WTC11 (cell line): ENCODE results near the gene EHBP1L1. TPM values are rescaled to one million over a fixed set of nuclear protein-coding genes. Genes with fewer than 3 reads are reported as not detected.
A peak's percentile ranks its signal among the peaks of the same experiment; 100 is the strongest.

ENCODE experiments used
- ATAC-seq: fragments of 200-7000 bp; cut with Tn5 transposase; 2 replicates; pipeline ENCODE4 v1.10.0; 2021; ENCODE audit warnings: mild to moderate bottlenecking, moderate library complexity
- CTCF ChIA-PET: fragments of 300-600 bp; sonication (Branson Sonifier 250); formaldehyde crosslinking; loops from one replicate; lab custom pipeline; 2021; ENCODE audit warnings: antibody characterized with exemption; lab: Charles Lee
- POLR2A ChIA-PET: fragments of 350-600 bp; sonication (Branson Sonifier 250); formaldehyde crosslinking; loops from one replicate; lab custom pipeline; 2021; ENCODE audit warnings: antibody characterized with exemption; lab: Charles Lee
- DNase-seq: peaks from one replicate; pipeline ENCODE4 v3.0.0; 2021; ENCODE audit warnings: low spot score
- H3K27ac Mint-ChIP-seq: 2 replicates; pipeline ENCODE4 v1.8.0; 2021; ENCODE audit warnings: mixed read lengths
- H3K27me3 Mint-ChIP-seq: 2 replicates; pipeline ENCODE4 v1.8.0; 2021; ENCODE audit warnings: low read depth, mild to moderate bottlenecking, moderate library complexity, mixed read lengths
- H3K36me3 Mint-ChIP-seq: 2 replicates; pipeline ENCODE4 v1.8.0; 2021; ENCODE audit warnings: mixed read lengths
- H3K4me1 Mint-ChIP-seq: 2 replicates; pipeline ENCODE4 v1.8.0; 2022; ENCODE audit warnings: mixed read lengths
- H3K4me3 Mint-ChIP-seq: 2 replicates; pipeline ENCODE4 v1.8.0; 2021; ENCODE audit warnings: mild to moderate bottlenecking, moderate library complexity, mixed read lengths
- H3K9me3 Mint-ChIP-seq: 2 replicates; pipeline ENCODE4 v1.8.0; 2021; ENCODE audit warnings: mixed read lengths
- AFF4 ChIP-seq: sonication (generic); formaldehyde crosslinking; IDR thresholded peaks from 2 replicates; pipeline ENCODE4 v1.8.1; 2023; ENCODE audit warnings: mild to moderate bottlenecking, missing genetic modification reagents, borderline replicate concordance
- ATF6 ChIP-seq: sonication (generic); formaldehyde crosslinking; IDR thresholded peaks from 2 replicates; pipeline ENCODE4 v1.8.1; 2023; ENCODE audit warnings: mild to moderate bottlenecking, missing genetic modification reagents
- CDX4 ChIP-seq: fragments of 250-450 bp; sonication (Bioruptor Pico); IDR thresholded peaks from 2 replicates; pipeline ENCODE4 v1.9.0; 2021; ENCODE audit warnings: moderate library complexity, mild to moderate bottlenecking, inconsistent platforms, borderline replicate concordance
- CREB1 ChIP-seq: sonication (generic); formaldehyde crosslinking; IDR thresholded peaks from 2 replicates; pipeline ENCODE4 v1.8.0; 2023; ENCODE audit warnings: mild to moderate bottlenecking, missing genetic modification reagents
- E2F1 ChIP-seq: sonication (generic); formaldehyde crosslinking; IDR thresholded peaks from 2 replicates; pipeline ENCODE4 v1.8.0; 2022; ENCODE audit warnings: mild to moderate bottlenecking, missing genetic modification reagents
- ERG ChIP-seq: fragments of 250-450 bp; sonication (Bioruptor Pico); IDR thresholded peaks from 2 replicates; pipeline ENCODE4 v1.8.0; 2021; ENCODE audit warnings: mild to moderate bottlenecking
- ETV6 ChIP-seq: sonication (generic); formaldehyde crosslinking; IDR thresholded peaks from 2 replicates; pipeline ENCODE4 v1.8.1; 2022; ENCODE audit warnings: mild to moderate bottlenecking, missing genetic modification reagents
- IRF2 ChIP-seq: sonication (generic); formaldehyde crosslinking; IDR thresholded peaks from 2 replicates; pipeline ENCODE4 v1.8.0; 2022; ENCODE audit warnings: low read depth, missing genetic modification reagents, borderline replicate concordance
- KAT7 ChIP-seq: sonication (generic); formaldehyde crosslinking; IDR thresholded peaks from 2 replicates; pipeline ENCODE4 v1.8.1; 2023; ENCODE audit warnings: missing genetic modification reagents, mild to moderate bottlenecking, borderline replicate concordance
- MLX ChIP-seq: sonication (generic); formaldehyde crosslinking; IDR thresholded peaks from 2 replicates; pipeline ENCODE4 v1.8.1; 2023; ENCODE audit warnings: mild to moderate bottlenecking, missing genetic modification reagents, moderate library complexity
- NFE2L1 ChIP-seq: sonication (generic); formaldehyde crosslinking; IDR thresholded peaks from 2 replicates; pipeline ENCODE4 v1.8.1; 2023; ENCODE audit warnings: missing genetic modification reagents
- NR1H2 ChIP-seq: sonication (generic); formaldehyde crosslinking; IDR thresholded peaks from 2 replicates; pipeline ENCODE4 v1.9.0; 2021; ENCODE audit warnings: mild to moderate bottlenecking, moderate library complexity, missing genetic modification reagents
- PRRX2 ChIP-seq: fragments of 250-450 bp; sonication (Bioruptor Pico); IDR thresholded peaks from 2 replicates; pipeline ENCODE4 v1.8.0; 2021; ENCODE audit warnings: mild to moderate bottlenecking
- SP1 ChIP-seq: sonication (generic); formaldehyde crosslinking; conservative IDR thresholded peaks from 2 replicates; pipeline ENCODE4 v1.8.1; 2022; ENCODE audit warnings: missing genetic modification reagents
- total RNA-seq: library from RNA; stranded (reverse); gene quantifications from 3 replicates; pipeline ENCODE4 v1.2.3, GENCODE V29; 2021

The EHBP1L1 gene
- total RNA-seq, 1 experiment from 2014 or later = 11.8 TPM

- H3K4me1 Mint-ChIP-seq = peaks cover 49% of the 10 kb centered on the region
- H3K27me3 Mint-ChIP-seq = peaks cover 67% of the 10 kb centered on the region
- H3K4me3 Mint-ChIP-seq = peak overlapping the region; percentile 52
- ChIA-PET POLR2A (interaction anchor here (1.1 to 1.5 kb wide), 4 partner anchors 14 to 55 kb away, joined by 3 to 4 read pairs (median 3); partner anchors contain the start of genes MALAT1 and ZNRD2), CTCF (interaction anchor here (1.1 to 5.8 kb wide), 10 partner anchors 14 to 158 kb away, joined by 3 to 171 read pairs (median 6); partner anchors contain the start of genes FAM89B, KAT5, SIPA1 and ZNRD2)
- H3K36me3 Mint-ChIP-seq = no peaks in the 10 kb centered on the region
- ATAC-seq (no peak), DNase-seq (no peak)
- no peak for TF ChIP-seq E2F1 (CRISPR knock-in tag)
- TF ChIP-seq NFE2L1 (CRISPR knock-in tag) = no peak
- TF ChIP-seq SP1 (CRISPR knock-in tag) = no peak
- no peak for TF ChIP-seq CREB1
- no peak for TF ChIP-seq NR1H2 (CRISPR knock-in tag)
- TF ChIP-seq ERG = no peak
- TF ChIP-seq AFF4 (CRISPR knock-in tag) = no peak
- no peak for TF ChIP-seq PRRX2 (CRISPR knock-in tag)
- TF ChIP-seq ETV6 = no peak
- no peak for TF ChIP-seq ATF6 (CRISPR knock-in tag)
- TF ChIP-seq MLX = no peak
- TF ChIP-seq CDX4 (CRISPR knock-in tag) = no peak
- TF ChIP-seq KAT7 = no peak
- no peak for TF ChIP-seq IRF2 (CRISPR knock-in tag)
- H3K27ac Mint-ChIP-seq = no peak overlapping the region
- no peaks in the 10 kb centered on the region for H3K9me3 Mint-ChIP-seq
Observed at GRCh38 chr11:65554057-65554818, 21.6 kb upstream of the EHBP1L1 start.
